ENCODE results near the gene CLTC.

GRCh38 chr17:59727817-59728533 lies 108.3 kb downstream of the CLTC start:
- peak; percentile 17 for TF ChIP-seq POLR2AphosphoS5 (IDR thresholded peaks at IDR 0.05)
- no peak for TF ChIP-seq CTCF (IDR thresholded peaks at IDR 0.05)

All from prostate gland (tissue), 2 donors.